H1 (cell line): ENCODE results near the gene CRYGA. TPM values are rescaled to one million over a fixed set of nuclear protein-coding genes. Genes with fewer than 3 reads are reported as not detected.

Experiments
- CTCF ChIA-PET: fragments of 300-600 bp; sonication (Branson Sonifier 250); formaldehyde crosslinking; loops from one replicate; lab custom pipeline; 2021; ENCODE audit not compliant: partially characterized antibody; lab: Charles Lee
- POLR2A ChIA-PET: fragments of 300-600 bp; sonication (Branson Sonifier 250); formaldehyde crosslinking; loops from one replicate; lab custom pipeline; 2021; ENCODE audit warnings: inconsistent platforms; ENCODE audit not compliant: partially characterized antibody; lab: Charles Lee
- DNase-seq, 2 experiments: peaks; one replicate each; pipeline versions ENCODE4 v3.0.0 to v3.0.0-alpha.2; 2010 to 2022; ENCODE audit warnings: low spot score in 2 of 2, low read depth in 1 of 2, mixed read lengths in 1 of 2
- FAIRE-seq: peaks from 2 replicates; lab custom pipeline; 2011; peaks lifted over from hg19 to GRCh38; lab: Jason Lieb, UNC
- H2AFZ ChIP-seq: 2 replicates; pipeline ENCODE4 v1.8.1; 2012; ENCODE audit warnings: low read length, inconsistent platforms
- H2AK5ac ChIP-seq: 2 replicates; pipeline ENCODE4 v1.6.1; 2013; ENCODE audit warnings: low read depth, low read length
- H2BK120ac ChIP-seq: replicated peaks from 2 replicates; pipeline ENCODE3; 2013; ENCODE audit warnings: low read depth, low read length, inconsistent platforms
- H2BK12ac ChIP-seq: 2 replicates; pipeline ENCODE4 v1.6.1; 2013; ENCODE audit warnings: low read depth, low read length
- H2BK15ac ChIP-seq: 2 replicates; pipeline ENCODE4 v1.6.1; 2013; ENCODE audit warnings: low read length
- H2BK20ac ChIP-seq: 2 replicates; pipeline ENCODE4 v1.6.1; 2013; ENCODE audit warnings: low read length
- H2BK5ac ChIP-seq: 2 replicates; pipeline ENCODE4 v1.6.1; 2013; ENCODE audit warnings: low read depth, low read length
- H3K14ac ChIP-seq: 2 replicates; pipeline ENCODE4 v1.6.1; 2013; ENCODE audit warnings: inconsistent platforms; ENCODE audit not compliant: insufficient read length
- H3K18ac ChIP-seq: 2 replicates; pipeline ENCODE4 v1.6.1; 2013; ENCODE audit warnings: low read length; ENCODE audit errors: extremely low read depth
- H3K23ac ChIP-seq: 2 replicates; pipeline ENCODE4 v1.6.1; 2013; ENCODE audit warnings: inconsistent platforms; ENCODE audit not compliant: insufficient read length
- H3K23me2 ChIP-seq: 2 replicates; pipeline ENCODE4 v1.6.1; 2013; ENCODE audit warnings: low read depth, low read length
- H3K27ac ChIP-seq: 2 replicates; pipeline ENCODE4 v1.6.1; 2011; ENCODE audit warnings: low read depth, low read length, inconsistent platforms
- H3K27me3 ChIP-seq, 4 experiments: replicated peaks in 1 of 4; 1 replicate in 1 of 4; 2 replicates in 3 of 4; pipeline versions ENCODE4 v1.6.1 to v1.8.1; 2011 to 2013; ENCODE audit warnings: low read length in 3 of 4, mild to moderate bottlenecking in 3 of 4, inconsistent platforms in 2 of 4, mixed read lengths in 2 of 4, moderate library complexity in 1 of 4; ENCODE audit not compliant: control insufficient read depth in 3 of 4, insufficient read depth in 3 of 4; ENCODE audit errors: extremely low read depth in 1 of 4
- H3K36me3 ChIP-seq, 4 experiments: 2 replicates each; pipeline versions ENCODE4 v1.6.1 to v1.8.1; 2011 to 2013; ENCODE audit warnings: mild to moderate bottlenecking in 4 of 4, low read length in 3 of 4, moderate library complexity in 2 of 4, control low read depth in 1 of 4, inconsistent platforms in 1 of 4; ENCODE audit not compliant: insufficient read depth in 4 of 4, control insufficient read depth in 2 of 4
- H3K4ac ChIP-seq: replicated peaks from 2 replicates; pipeline ENCODE3; 2013; ENCODE audit warnings: low read length, low read depth, mixed read lengths, inconsistent platforms; ENCODE audit not compliant: insufficient read length
- H3K4me1 ChIP-seq, 4 experiments: replicated peaks in 1 of 4; 1 replicate in 1 of 4; 2 replicates in 3 of 4; pipeline versions ENCODE4 v1.6.1 to v1.8.1; 2011 to 2013; ENCODE audit warnings: low read length in 3 of 4, inconsistent platforms in 2 of 4, mixed read lengths in 1 of 4; ENCODE audit not compliant: insufficient read depth in 4 of 4, control insufficient read depth in 3 of 4
- H3K4me2 ChIP-seq, 2 experiments: 2 replicates each; pipeline versions ENCODE4 v1.6.1 to v1.8.1; 2011 to 2013; ENCODE audit warnings: low read depth in 2 of 2, low read length in 2 of 2, control low read depth in 1 of 2, inconsistent platforms in 1 of 2, mild to moderate bottlenecking in 1 of 2; ENCODE audit not compliant: insufficient read depth in 1 of 2
- H3K4me3 ChIP-seq, 4 experiments: fragments of 200-600, 300-600 bp in 1 of 4; sonication (generic), shearing (Covaris generic), sonication (Bioruptor Twin) in 1 of 4; 2 replicates each; pipeline versions ENCODE4 v1.5.1 to v1.8.1; 2011 to 2016; ENCODE audit warnings: low read length in 4 of 4, low read depth in 3 of 4, control low read depth in 2 of 4, inconsistent platforms in 2 of 4, mild to moderate bottlenecking in 2 of 4, mixed read lengths in 1 of 4, moderate library complexity in 1 of 4; ENCODE audit not compliant: insufficient read depth in 2 of 4; ENCODE audit errors: extremely low read depth in 1 of 4
- H3K56ac ChIP-seq: replicated peaks from 2 replicates; pipeline ENCODE3; 2013; ENCODE audit warnings: low read depth, mild to moderate bottlenecking, mixed read lengths, low read length, inconsistent platforms; ENCODE audit not compliant: insufficient read length
- H3K79me1 ChIP-seq: 2 replicates; pipeline ENCODE4 v1.6.1; 2013; ENCODE audit warnings: low read depth, low read length, control low read depth
- H3K79me2 ChIP-seq, 2 experiments: 2 replicates each; pipeline versions ENCODE4 v1.6.1 to v1.8.1; 2012 to 2013; ENCODE audit warnings: low read length in 2 of 2, mild to moderate bottlenecking in 2 of 2, inconsistent platforms in 1 of 2; ENCODE audit not compliant: insufficient read depth in 2 of 2, control insufficient read depth in 1 of 2
- H3K9ac ChIP-seq, 4 experiments: replicated peaks in 1 of 4; 1 replicate in 1 of 4; 2 replicates in 3 of 4; pipeline versions ENCODE4 v1.6.1 to v1.8.1; 2011 to 2013; ENCODE audit warnings: low read depth in 3 of 4, low read length in 3 of 4, control low read depth in 2 of 4, mild to moderate bottlenecking in 2 of 4, moderate library complexity in 2 of 4, inconsistent platforms in 1 of 4; ENCODE audit errors: extremely low read depth in 1 of 4
- H3K9me3 ChIP-seq, 2 experiments: 2 replicates each; pipeline versions ENCODE4 v1.6.1 to v1.8.1; 2012 to 2013; ENCODE audit warnings: mild to moderate bottlenecking in 2 of 2, moderate library complexity in 2 of 2, control low read depth in 1 of 2, inconsistent platforms in 1 of 2, low read depth in 1 of 2, low read length in 1 of 2, mixed read lengths in 1 of 2; ENCODE audit not compliant: insufficient read depth in 2 of 2
- H4K20me1 ChIP-seq, 2 experiments: replicated peaks in 1 of 2; 2 replicates each; pipeline versions ENCODE3 to v1.8.1; 2011 to 2013; ENCODE audit warnings: inconsistent platforms in 2 of 2, low read length in 2 of 2, mild to moderate bottlenecking in 1 of 2; ENCODE audit not compliant: insufficient read depth in 2 of 2, control insufficient read depth in 1 of 2
- H4K5ac ChIP-seq: 2 replicates; pipeline ENCODE4 v1.6.1; 2013; ENCODE audit warnings: low read length, low read depth, mixed read lengths, inconsistent platforms; ENCODE audit not compliant: insufficient read length
- H4K8ac ChIP-seq: 2 replicates; pipeline ENCODE4 v1.8.0; 2013; ENCODE audit warnings: mild to moderate bottlenecking, moderate library complexity, low read length, inconsistent platforms; ENCODE audit not compliant: insufficient read depth; ENCODE audit errors: extremely low read depth
- H4K91ac ChIP-seq: replicated peaks from 2 replicates; pipeline ENCODE3; 2013; ENCODE audit warnings: low read length, mixed read lengths, inconsistent platforms; ENCODE audit not compliant: insufficient read length
- SIN3A ChIP-seq, 2 experiments: IDR thresholded peaks in 1 of 2; conservative IDR thresholded peaks in 1 of 2; 2 replicates each; pipeline ENCODE4 v1.6.1; 2011 to 2012; ENCODE audit warnings: low read length in 2 of 2, improper control_type of control experiment in 1 of 2, low read depth in 1 of 2, mild to moderate bottlenecking in 1 of 2
- WGBS, 2 experiments: shearing (Covaris generic) in 1 of 2; methylation state at CpG; one replicate each; pipeline versions ENCODE4 v1.1.6 to v1.1.7; 2013 to 2015; ENCODE audit warnings: low lambda C conversion rate in 2 of 2, mixed read lengths in 2 of 2, inconsistent platforms in 1 of 2, low coverage in 1 of 2, missing lambda C conversion rate in 1 of 2; ENCODE audit not compliant: insufficient replicate concordance in 2 of 2, insufficient coverage in 1 of 2, insufficient read length in 1 of 2; ENCODE audit errors: extremely low coverage in 1 of 2, missing lambda C conversion rate in 1 of 2; 5-methylcytosine and 5-hydroxymethylcytosine counted together
- polyA plus RNA-seq, 7 experiments: library from polyadenylated mRNA; depleted of rRNA in 3 of 7; stranded (reverse) in 5 of 7; unstranded in 2 of 7; fragments of >200 nt in 5 of 7; fragments of 200-250 nt in 2 of 7; gene quantifications; 1 replicate in 5 of 7; 2 replicates in 1 of 7; 4 replicates in 1 of 7; pipeline versions ENCODE4 v1.2.1 to v1.2.3, GENCODE V29; 2011 to 2013; ENCODE audit warnings: missing spikeins in 2 of 7, mixed read lengths in 2 of 7
- total RNA-seq: library from RNA; stranded (reverse); fragmentation: NEBNext Ultra II Directional; extraction: Animal tissue kit (Norgen Biotek cat#: 25700); gene quantifications from 2 replicates; pipeline ENCODE4 v1.2.1, GENCODE V29; 2021

CRYGA gene
- total and polyA plus RNA-seq, 2 of the 8 experiments (the other 6 are each of a cell fraction or from before 2014, with no cell fraction given): not detected

- no peaks in the 10 kb centered on the region for H4K20me1 ChIP-seq
- peak overlapping the region; percentile 57; the same call in 1 of the 2 replicates for H2BK20ac ChIP-seq
- H3K56ac ChIP-seq: no peak overlapping the region
- H3K4me3 ChIP-seq: no peak overlapping the region
- peak overlapping the region; percentile 72 for H2BK120ac ChIP-seq
- H3K4me2 ChIP-seq: no peak overlapping the region
- peak overlapping the region; percentile 62 for H4K5ac ChIP-seq
- H3K18ac ChIP-seq: no peak overlapping the region
- H4K91ac ChIP-seq: peak overlapping the region; percentile 1
- FAIRE-seq (no peak), DNase-seq (no peak)
- ChIA-PET POLR2A (interaction anchor here (1.2 to 1.7 kb wide), 3 partner anchors 19 to 22 kb away, joined by 3 to 4 read pairs (median 3); partner anchors contain the start of gene CRYGD), CTCF (interaction anchor here (0.5 to 2.5 kb wide), 13 partner anchors 11 to 820 kb away, joined by 3 to 14 read pairs (median 4); partner anchors contain the start of gene IDH1)
- H2BK5ac ChIP-seq: peak overlapping the region; percentile 67; the same call in 1 of the 2 replicates
- no peak overlapping the region for H3K23ac ChIP-seq
- no peak overlapping the region for H3K9ac ChIP-seq
- no peak overlapping the region for H3K14ac ChIP-seq
- TF ChIP-seq SIN3A (conservative IDR thresholded peaks at IDR 0.05 in 1 of 2, IDR thresholded peaks at IDR 0.05 in 1 of 2; ENCODE audit: low read depth in 1 of 2, low read length in 2 of 2): no peak
- H3K36me3 ChIP-seq: no peaks in the 10 kb centered on the region
- no peak overlapping the region for H4K8ac ChIP-seq
- H3K79me1 ChIP-seq: no peaks in the 10 kb centered on the region
- H2BK15ac ChIP-seq: no peak overlapping the region
- no peak overlapping the region for H3K27ac ChIP-seq
- H2AFZ ChIP-seq: no peak overlapping the region
- no peaks in the 10 kb centered on the region for H3K23me2 ChIP-seq
- no peaks in the 10 kb centered on the region; a peak in 1 of 4 replicates for H3K9me3 ChIP-seq
- 0 out of 2 replicates have a peak overlapping the region, but pooled peaks have one; percentile 65 for H2BK12ac ChIP-seq
- WGBS, 2 experiments: 73% methylated on average over 14 of the region's 14 CpGs; no CpG with 5 or more reads in 1 of the 2 experiments
- H3K27me3 ChIP-seq: no peaks in the 10 kb centered on the region; a peak in 1 of 7 replicates
- no peak overlapping the region for H3K4ac ChIP-seq
- H3K79me2 ChIP-seq: no peaks in the 10 kb centered on the region
- H2AK5ac ChIP-seq: 0 out of 2 replicates have a peak overlapping the region, but pooled peaks have one; percentile 75
- H3K4me1 ChIP-seq: 0 out of 7 replicates have a peak, but pooled peaks cover 0 to 3% (median 0%) of the 10 kb centered on the region in 4 experiments
Measured at GRCh38 chr2:208142925-208143799, 20.2 kb downstream of the CRYGA start.
